Measurements from ENCODE around the gene CYB561A3.

The CYB561A3 gene

GRCh38 chr11:61315260-61315659 lies 46.4 kb downstream of the CYB561A3 start:
- DNase-seq = no peak

- no peak for DNase-seq
These were observed 50.9 kb downstream of the CYB561A3 start for GRCh38 chr11:61310749-61311148.

GRCh38 chr11:61309739-61310138 lies 51.9 kb downstream of the CYB561A3 start:
- DNase-seq = no peak

GRCh38 chr11:61309141-61309540 lies 52.5 kb downstream of the CYB561A3 start:
- no peak for DNase-seq

- DNase-seq = no peak
These were observed 54.3 kb downstream of the CYB561A3 start for GRCh38 chr11:61307354-61307753.

GRCh38 chr11:61306221-61306620 lies 55.5 kb downstream of the CYB561A3 start:
- no peak for DNase-seq

GRCh38 chr11:61305417-61305816 lies 56.3 kb downstream of the CYB561A3 start:
- DNase-seq = no peak

GRCh38 chr11:61303725-61304124 lies 58.0 kb downstream of the CYB561A3 start:
- DNase-seq = no peak

GRCh38 chr11:61302550-61302949 lies 59.1 kb downstream of the CYB561A3 start:
- no peak for DNase-seq
